HG03558 (cell line): ENCODE results near the gene RAB12.
A peak's percentile ranks its signal among the peaks of the same experiment; 100 is the strongest.
"Not testable (repeated sequence)": the region's sequence is repeated elsewhere in the genome, so short reads cannot be mapped to it uniquely, and the experiment has no call there.

ENCODE experiments used
- ATAC-seq: cut with Tn5 transposase; IDR thresholded peaks from one replicate; pipeline ENCODE4 v1.9.1; 2021; ENCODE audit warnings: moderate number of reproducible peaks; ENCODE audit not compliant: unreplicated experiment; ENCODE audit errors: extremely low read depth

The RAB12 gene

GRCh38 chr18:8608795-8609658 is at the start of gene RAB12:
TSS of gene RAB12 (plus strand) at chr18:8609437. CDS start at chr18:8609440, 3 bp downstream.
- ATAC-seq: peak; percentile 37

GRCh38 chr18:8559612-8560186 is 49.5 kb upstream of the RAB12 start:
- ATAC-seq: no peak

GRCh38 chr18:8561123-8561910 is 47.9 kb upstream of the RAB12 start:
- no peak for ATAC-seq

GRCh38 chr18:8562070-8562469 is 47.2 kb upstream of the RAB12 start:
- ATAC-seq: no peak

- ATAC-seq: no peak
Observed at GRCh38 chr18:8562919-8563318, 46.3 kb upstream of the RAB12 start.

- no peak for ATAC-seq
Observed at GRCh38 chr18:8571399-8571798, 37.8 kb upstream of the RAB12 start.

- not testable (repeated sequence) for ATAC-seq
Observed at GRCh38 chr18:8573766-8574165, 35.5 kb upstream of the RAB12 start.

GRCh38 chr18:8584798-8585197 is 24.4 kb upstream of the RAB12 start:
- no peak for ATAC-seq

GRCh38 chr18:8586941-8587340 is 22.3 kb upstream of the RAB12 start:
- no peak for ATAC-seq

- ATAC-seq: no peak
Observed at GRCh38 chr18:8595445-8595844, 13.8 kb upstream of the RAB12 start.

GRCh38 chr18:8601277-8602032 is 7.8 kb upstream of the RAB12 start:
- ATAC-seq: peak; percentile 39

- peak; percentile 4 for ATAC-seq
Observed at GRCh38 chr18:8602040-8602439, 7.2 kb upstream of the RAB12 start.

GRCh38 chr18:8602557-8602956 is 6.7 kb upstream of the RAB12 start:
- no peak for ATAC-seq

- no peak for ATAC-seq
Observed at GRCh38 chr18:8603663-8604520, 5.3 kb upstream of the RAB12 start.

- no peak for ATAC-seq
Observed at GRCh38 chr18:8605974-8606373, 3.3 kb upstream of the RAB12 start.

GRCh38 chr18:8607776-8608742 is 1.2 kb upstream of the RAB12 start:
- no peak for ATAC-seq

- no peak for ATAC-seq
Observed at GRCh38 chr18:8609659-8610458, 622 bp downstream of the RAB12 start.
